ENCODE results near the gene DOCK1.

DOCK1 gene

GRCh38 chr10:126949161-126949503 is 43.9 kb downstream of the DOCK1 start:
- Histone ChIP-seq H3K36me3 (ENCODE audit: control insufficient read depth, insufficient read depth, low read length) (peaks cover 4% of the 10 kb centered on the region), H3K27ac (ENCODE audit: insufficient read depth, low read depth, low read length, poor library complexity, severe bottlenecking) (no peak overlapping the region), H3K9me3 (ENCODE audit: control insufficient read depth, low read length) (peaks cover 3% of the 10 kb centered on the region), H3K27me3 (ENCODE audit: control insufficient read depth, insufficient read depth, low read length, poor library complexity, severe bottlenecking) (no peaks in the 10 kb centered on the region), H3K4me1 (ENCODE audit: control insufficient read depth, insufficient read depth, low read length) (no peaks in the 10 kb centered on the region), H3K4me3 (ENCODE audit: insufficient read depth, low read depth, low read length) (no peak overlapping the region)
- 98% methylated on average over 4 of the region's 4 CpGs for WGBS, 2 experiments

DNA sequence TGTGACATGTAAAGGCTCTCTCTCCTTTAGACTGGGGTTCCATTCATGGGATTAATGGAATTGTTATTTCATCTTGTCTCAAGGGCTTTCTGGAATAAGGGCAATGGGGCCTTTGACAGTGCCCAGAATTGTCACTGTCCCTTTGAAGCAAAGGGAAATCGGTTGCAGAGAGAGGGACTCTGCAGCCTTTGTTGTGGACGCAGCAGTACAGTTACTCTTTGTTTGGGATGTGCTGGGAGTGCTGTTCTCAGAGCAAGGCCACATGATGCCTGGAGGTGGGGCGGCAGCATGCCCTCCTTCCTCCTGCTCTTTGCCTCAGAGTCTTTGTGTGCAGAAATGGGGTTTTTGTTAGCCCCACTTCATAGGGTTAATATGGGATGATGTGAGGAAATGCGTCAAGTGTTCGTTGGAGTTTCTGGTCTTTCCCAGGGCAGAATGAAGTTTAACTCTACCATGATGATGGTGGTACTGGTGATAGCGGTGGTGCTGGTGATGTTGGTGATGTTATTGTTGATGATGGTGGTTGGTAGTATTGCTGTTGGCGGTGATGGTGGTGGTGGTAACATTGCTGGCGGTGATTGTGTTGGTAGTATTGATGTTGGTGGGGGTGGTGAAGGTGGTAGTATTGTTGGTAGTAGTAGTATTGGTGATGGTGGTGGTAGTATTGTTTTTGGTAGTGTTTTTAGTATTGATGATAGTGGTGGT is 45.3 kb downstream of the DOCK1 start:
- Histone ChIP-seq H3K9me3 (ENCODE audit: control insufficient read depth, low read length) (peaks cover 3% of the 10 kb centered on the region), H3K4me1 (ENCODE audit: control insufficient read depth, insufficient read depth, low read length) (peaks cover 3% of the 10 kb centered on the region), H3K27ac (ENCODE audit: insufficient read depth, low read depth, low read length, poor library complexity, severe bottlenecking) (no peak overlapping the region)

DNA sequence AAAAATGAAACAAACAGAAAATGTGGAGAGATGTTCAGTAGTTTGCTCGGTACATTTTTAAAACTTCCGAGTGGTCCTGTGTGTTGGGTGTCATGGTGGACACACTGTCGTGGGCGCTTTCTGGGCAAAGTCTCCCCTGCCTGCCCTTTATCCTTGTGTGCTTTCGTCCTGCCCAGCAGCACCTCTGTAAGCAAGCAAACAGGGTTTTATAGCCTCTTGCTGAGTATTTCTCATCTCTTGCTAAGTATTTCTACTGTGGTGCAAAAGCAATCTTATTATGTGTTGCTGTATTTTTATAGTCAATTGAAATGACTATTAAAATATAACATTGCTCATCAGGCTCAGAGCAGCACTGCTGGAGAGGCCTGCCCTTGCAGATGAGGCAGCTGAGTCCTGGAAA is 48.7 kb downstream of the DOCK1 start:
- 98% methylated on average over 5 of the region's 5 CpGs for WGBS, 2 experiments
- Histone ChIP-seq H3K27ac (ENCODE audit: insufficient read depth, low read depth, low read length, poor library complexity, severe bottlenecking) (no peak overlapping the region), H3K4me1 (ENCODE audit: control insufficient read depth, insufficient read depth, low read length) (peaks cover 9% of the 10 kb centered on the region), H3K4me3 (ENCODE audit: insufficient read depth, low read depth, low read length) (no peak overlapping the region), H3K9me3 (ENCODE audit: control insufficient read depth, low read length) (no peaks in the 10 kb centered on the region), H3K27me3 (ENCODE audit: control insufficient read depth, insufficient read depth, low read length, poor library complexity, severe bottlenecking) (no peaks in the 10 kb centered on the region), H3K36me3 (ENCODE audit: control insufficient read depth, insufficient read depth, low read length) (no peaks in the 10 kb centered on the region)

More for the DNA sequence above, 45.3 kb downstream of the DOCK1 start:
- WGBS, 2 experiments: 95% methylated on average over 8 of the region's 8 CpGs
- Histone ChIP-seq H3K36me3 (ENCODE audit: control insufficient read depth, insufficient read depth, low read length) (peaks cover 4% of the 10 kb centered on the region), H3K27me3 (ENCODE audit: control insufficient read depth, insufficient read depth, low read length, poor library complexity, severe bottlenecking) (no peaks in the 10 kb centered on the region), H3K4me3 (ENCODE audit: insufficient read depth, low read depth, low read length) (no peak overlapping the region)

GRCh38 chr10:126955396-126955795 is 50.2 kb downstream of the DOCK1 start:
- WGBS, 2 experiments: 90 to 91% methylated on average over 8 of the region's 8 CpGs
- peaks cover 9% of the 10 kb centered on the region for H3K4me1 ChIP-seq (ENCODE audit: control insufficient read depth, insufficient read depth, low read length)
- H3K27ac ChIP-seq (ENCODE audit: insufficient read depth, low read depth, low read length, poor library complexity, severe bottlenecking): no peak overlapping the region

GRCh38 chr10:126955934-126956711 is 50.9 kb downstream of the DOCK1 start:
- WGBS, 2 experiments: 76 to 81% methylated on average over 16 of the region's 16 CpGs
- H3K4me1 ChIP-seq (ENCODE audit: control insufficient read depth, insufficient read depth, low read length): peaks cover 9% of the 10 kb centered on the region

More at GRCh38 chr10:126955396-126955795, 50.2 kb downstream of the DOCK1 start:
- no peak overlapping the region for H3K4me3 ChIP-seq (ENCODE audit: insufficient read depth, low read depth, low read length)
- H3K36me3 ChIP-seq (ENCODE audit: control insufficient read depth, insufficient read depth, low read length): no peaks in the 10 kb centered on the region
- H3K9me3 ChIP-seq (ENCODE audit: control insufficient read depth, low read length): no peaks in the 10 kb centered on the region
- no peaks in the 10 kb centered on the region for H3K27me3 ChIP-seq (ENCODE audit: control insufficient read depth, insufficient read depth, low read length, poor library complexity, severe bottlenecking)

GRCh38 chr10:126956712-126957108 is 51.5 kb downstream of the DOCK1 start:
- H3K4me3 ChIP-seq (ENCODE audit: insufficient read depth, low read depth, low read length): no peak overlapping the region
- no peaks in the 10 kb centered on the region for H3K36me3 ChIP-seq (ENCODE audit: control insufficient read depth, insufficient read depth, low read length)
- H3K9me3 ChIP-seq (ENCODE audit: control insufficient read depth, low read length): no peaks in the 10 kb centered on the region
- no peaks in the 10 kb centered on the region for H3K27me3 ChIP-seq (ENCODE audit: control insufficient read depth, insufficient read depth, low read length, poor library complexity, severe bottlenecking)
- WGBS, 2 experiments: 86 to 89% methylated on average over 4 of the region's 4 CpGs
- peaks cover 9% of the 10 kb centered on the region for H3K4me1 ChIP-seq (ENCODE audit: control insufficient read depth, insufficient read depth, low read length)
- H3K27ac ChIP-seq (ENCODE audit: insufficient read depth, low read depth, low read length, poor library complexity, severe bottlenecking): no peak overlapping the region

More at GRCh38 chr10:126955934-126956711, 50.9 kb downstream of the DOCK1 start:
- H3K9me3 ChIP-seq (ENCODE audit: control insufficient read depth, low read length): no peaks in the 10 kb centered on the region
- no peaks in the 10 kb centered on the region for H3K36me3 ChIP-seq (ENCODE audit: control insufficient read depth, insufficient read depth, low read length)
- no peak overlapping the region for H3K4me3 ChIP-seq (ENCODE audit: insufficient read depth, low read depth, low read length)
- no peaks in the 10 kb centered on the region for H3K27me3 ChIP-seq (ENCODE audit: control insufficient read depth, insufficient read depth, low read length, poor library complexity, severe bottlenecking)
- no peak overlapping the region for H3K27ac ChIP-seq (ENCODE audit: insufficient read depth, low read depth, low read length, poor library complexity, severe bottlenecking)

DNA sequence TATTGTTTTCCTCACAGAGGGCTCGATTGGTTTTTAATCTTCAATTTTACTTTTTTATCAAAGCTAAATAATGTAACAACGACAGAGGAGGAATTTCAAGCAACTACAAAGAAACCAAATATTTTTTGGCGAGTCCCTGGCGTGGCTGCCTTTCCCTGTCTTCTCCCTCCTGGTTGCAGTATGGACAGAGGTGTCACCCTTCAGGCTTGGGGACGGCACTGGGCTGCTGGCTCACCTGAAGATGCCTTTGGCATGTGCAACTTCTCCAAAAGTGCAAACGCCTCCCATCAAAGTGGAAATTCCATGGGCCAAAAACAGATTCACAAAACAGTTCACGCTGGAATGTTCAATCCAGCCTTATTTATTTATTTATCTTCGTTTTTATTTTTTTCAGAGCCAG is 51.9 kb downstream of the DOCK1 start:
- peaks cover 9% of the 10 kb centered on the region for H3K4me1 ChIP-seq (ENCODE audit: control insufficient read depth, insufficient read depth, low read length)
- no peak overlapping the region for H3K27ac ChIP-seq (ENCODE audit: insufficient read depth, low read depth, low read length, poor library complexity, severe bottlenecking)
- WGBS, 2 experiments: 92 to 94% methylated on average over 8 of the region's 8 CpGs
- no peaks in the 10 kb centered on the region for H3K27me3 ChIP-seq (ENCODE audit: control insufficient read depth, insufficient read depth, low read length, poor library complexity, severe bottlenecking)
- H3K4me3 ChIP-seq (ENCODE audit: insufficient read depth, low read depth, low read length): no peak overlapping the region
- H3K9me3 ChIP-seq (ENCODE audit: control insufficient read depth, low read length): no peaks in the 10 kb centered on the region
- H3K36me3 ChIP-seq (ENCODE audit: control insufficient read depth, insufficient read depth, low read length): no peaks in the 10 kb centered on the region

GRCh38 chr10:126959431-126959830 is 54.2 kb downstream of the DOCK1 start:
- Histone ChIP-seq H3K4me1 (ENCODE audit: control insufficient read depth, insufficient read depth, low read length) (peaks cover 9% of the 10 kb centered on the region), H3K4me3 (ENCODE audit: insufficient read depth, low read depth, low read length) (no peak overlapping the region), H3K27me3 (ENCODE audit: control insufficient read depth, insufficient read depth, low read length, poor library complexity, severe bottlenecking) (no peaks in the 10 kb centered on the region), H3K9me3 (ENCODE audit: control insufficient read depth, low read length) (no peaks in the 10 kb centered on the region), H3K27ac (ENCODE audit: insufficient read depth, low read depth, low read length, poor library complexity, severe bottlenecking) (no peak overlapping the region), H3K36me3 (ENCODE audit: control insufficient read depth, insufficient read depth, low read length) (no peaks in the 10 kb centered on the region)
- 78 to 86% methylated on average over 4 of the region's 4 CpGs for WGBS, 2 experiments

GRCh38 chr10:126959906-126960685 is 54.9 kb downstream of the DOCK1 start:
- no peaks in the 10 kb centered on the region for H3K36me3 ChIP-seq (ENCODE audit: control insufficient read depth, insufficient read depth, low read length)
- no peak overlapping the region for H3K4me3 ChIP-seq (ENCODE audit: insufficient read depth, low read depth, low read length)
- H3K27ac ChIP-seq (ENCODE audit: insufficient read depth, low read depth, low read length, poor library complexity, severe bottlenecking): no peak overlapping the region
- H3K9me3 ChIP-seq (ENCODE audit: control insufficient read depth, low read length): no peaks in the 10 kb centered on the region
- 94% methylated on average over 16 of the region's 16 CpGs for WGBS, 2 experiments
- no peaks in the 10 kb centered on the region for H3K27me3 ChIP-seq (ENCODE audit: control insufficient read depth, insufficient read depth, low read length, poor library complexity, severe bottlenecking)
- H3K4me1 ChIP-seq (ENCODE audit: control insufficient read depth, insufficient read depth, low read length): peaks cover 9% of the 10 kb centered on the region

GRCh38 chr10:126963354-126963753 is 58.1 kb downstream of the DOCK1 start:
- Histone ChIP-seq H3K27me3 (ENCODE audit: control insufficient read depth, insufficient read depth, low read length, poor library complexity, severe bottlenecking) (no peaks in the 10 kb centered on the region), H3K4me1 (ENCODE audit: control insufficient read depth, insufficient read depth, low read length) (no peaks in the 10 kb centered on the region), H3K9me3 (ENCODE audit: control insufficient read depth, low read length) (no peaks in the 10 kb centered on the region), H3K4me3 (ENCODE audit: insufficient read depth, low read depth, low read length) (no peak overlapping the region), H3K27ac (ENCODE audit: insufficient read depth, low read depth, low read length, poor library complexity, severe bottlenecking) (no peak overlapping the region), H3K36me3 (ENCODE audit: control insufficient read depth, insufficient read depth, low read length) (no peaks in the 10 kb centered on the region)
- 88 to 100% methylated on average over 4 of the region's 4 CpGs for WGBS, 2 experiments

All from ectodermal cell (in vitro differentiated cells).